ENCODE results near the gene NDRG2. TPM values are rescaled to one million over a fixed set of nuclear protein-coding genes. Genes with fewer than 3 reads are reported as not detected.
"Not testable (repeated sequence)": the region's sequence is repeated elsewhere in the genome, so short reads cannot be mapped to it uniquely, and the experiment has no call there.

NDRG2 gene
- total and polyA plus RNA-seq, 9 donors = 99.9 to 203 (median 146) TPM

DNA sequence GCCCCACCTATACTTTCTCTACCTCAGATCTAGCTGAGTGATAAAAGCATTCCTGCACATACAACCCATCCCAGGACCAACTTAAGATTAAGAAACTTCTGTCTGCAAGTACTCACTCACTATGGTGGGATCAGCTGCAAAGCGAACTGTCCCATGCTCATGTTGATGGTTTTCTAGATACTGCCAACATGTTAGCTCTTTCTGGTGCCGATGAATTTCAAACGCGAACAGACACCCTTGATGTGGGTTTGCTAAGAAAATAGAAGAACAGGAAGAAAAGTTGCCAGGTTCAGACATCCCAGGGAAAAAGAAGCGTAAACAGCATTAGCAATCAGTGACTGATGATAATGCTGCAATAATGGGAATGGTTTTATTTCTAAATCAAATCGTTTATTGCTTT is 27.3 kb downstream of the NDRG2 start:
- no peak for DNase-seq
- H3K27ac ChIP-seq (ENCODE audit: low read length) = no peak overlapping the region
- 91% methylated on average over 4 of the region's 6 CpGs for WGBS (ENCODE audit: insufficient coverage)
- H3K9me3 ChIP-seq (replicated peaks; ENCODE audit: control insufficient read depth, low read depth, low read length) = no peaks in the 10 kb centered on the region
- H3K36me3 ChIP-seq (ENCODE audit: control insufficient read depth, insufficient read depth, low read length) = peaks cover 43% of the 10 kb centered on the region
- H3K4me3 ChIP-seq (ENCODE audit: low read length) = no peak overlapping the region
- no peaks in the 10 kb centered on the region for H3K4me1 ChIP-seq (ENCODE audit: control insufficient read depth, insufficient read depth, low read length)
- no peaks in the 10 kb centered on the region for H3K27me3 ChIP-seq (ENCODE audit: control insufficient read depth, insufficient read depth, low read length)

DNA sequence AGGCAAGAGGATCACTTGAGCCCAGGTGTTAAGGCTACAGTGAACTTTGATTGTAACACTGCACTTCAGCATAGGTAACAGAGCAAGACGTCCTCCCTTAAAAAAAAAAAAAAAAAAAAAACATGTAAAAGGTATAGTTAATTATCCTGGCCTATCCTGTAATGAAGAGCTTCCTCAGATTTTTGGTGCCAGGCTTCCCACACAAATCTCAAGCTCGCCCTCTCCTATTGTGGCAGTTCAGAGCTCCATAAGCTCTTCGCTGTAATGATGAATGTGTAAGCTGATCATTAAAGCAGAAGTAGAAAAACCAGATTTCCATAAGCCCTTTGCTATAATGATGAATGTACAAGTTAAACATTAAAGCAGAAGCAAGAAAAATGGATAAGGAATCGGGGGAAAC is 27.7 kb downstream of the NDRG2 start:
- H3K9me3 ChIP-seq (replicated peaks; ENCODE audit: control insufficient read depth, low read depth, low read length) = no peaks in the 10 kb centered on the region
- H3K4me3 ChIP-seq (ENCODE audit: low read length) = no peak overlapping the region
- H3K27me3 ChIP-seq (ENCODE audit: control insufficient read depth, insufficient read depth, low read length) = no peaks in the 10 kb centered on the region
- no CpG with 5 or more reads among the region's 4 CpGs for WGBS (ENCODE audit: insufficient coverage)
- H3K27ac ChIP-seq (ENCODE audit: low read length) = no peak overlapping the region
- no peaks in the 10 kb centered on the region for H3K4me1 ChIP-seq (ENCODE audit: control insufficient read depth, insufficient read depth, low read length)
- DNase-seq = no peak
- H3K36me3 ChIP-seq (ENCODE audit: control insufficient read depth, insufficient read depth, low read length) = peaks cover 47% of the 10 kb centered on the region

DNA sequence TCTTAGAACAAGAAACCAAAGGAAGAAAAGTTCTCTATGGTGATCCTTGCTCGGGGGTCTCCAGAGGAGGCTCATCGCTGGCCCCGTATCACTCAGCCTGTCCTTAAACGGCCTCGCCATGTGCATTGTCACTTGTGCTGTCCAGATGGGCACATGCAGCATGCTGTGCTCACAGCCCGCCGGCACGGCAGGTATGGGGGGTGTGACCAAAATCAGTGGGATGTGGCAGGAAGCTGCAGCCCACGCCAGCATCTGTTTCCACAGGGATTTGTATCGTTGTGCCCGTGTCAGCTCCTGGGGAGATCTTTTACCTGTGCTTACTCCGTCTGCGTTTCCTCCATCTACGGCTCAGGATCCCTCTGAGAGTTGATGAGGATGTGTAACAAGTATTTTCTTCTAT is 28.3 kb downstream of the NDRG2 start:
- 84% methylated on average over 7 of the region's 14 CpGs for WGBS (ENCODE audit: insufficient coverage)
- no peak overlapping the region for H3K27ac ChIP-seq (ENCODE audit: low read length)
- H3K4me1 ChIP-seq (ENCODE audit: control insufficient read depth, insufficient read depth, low read length) = no peaks in the 10 kb centered on the region
- no peaks in the 10 kb centered on the region for H3K9me3 ChIP-seq (replicated peaks; ENCODE audit: control insufficient read depth, low read depth, low read length)
- no peaks in the 10 kb centered on the region for H3K27me3 ChIP-seq (ENCODE audit: control insufficient read depth, insufficient read depth, low read length)
- H3K36me3 ChIP-seq (ENCODE audit: control insufficient read depth, insufficient read depth, low read length) = peaks cover 51% of the 10 kb centered on the region
- H3K4me3 ChIP-seq (ENCODE audit: low read length) = no peak overlapping the region
- DNase-seq = no peak

DNA sequence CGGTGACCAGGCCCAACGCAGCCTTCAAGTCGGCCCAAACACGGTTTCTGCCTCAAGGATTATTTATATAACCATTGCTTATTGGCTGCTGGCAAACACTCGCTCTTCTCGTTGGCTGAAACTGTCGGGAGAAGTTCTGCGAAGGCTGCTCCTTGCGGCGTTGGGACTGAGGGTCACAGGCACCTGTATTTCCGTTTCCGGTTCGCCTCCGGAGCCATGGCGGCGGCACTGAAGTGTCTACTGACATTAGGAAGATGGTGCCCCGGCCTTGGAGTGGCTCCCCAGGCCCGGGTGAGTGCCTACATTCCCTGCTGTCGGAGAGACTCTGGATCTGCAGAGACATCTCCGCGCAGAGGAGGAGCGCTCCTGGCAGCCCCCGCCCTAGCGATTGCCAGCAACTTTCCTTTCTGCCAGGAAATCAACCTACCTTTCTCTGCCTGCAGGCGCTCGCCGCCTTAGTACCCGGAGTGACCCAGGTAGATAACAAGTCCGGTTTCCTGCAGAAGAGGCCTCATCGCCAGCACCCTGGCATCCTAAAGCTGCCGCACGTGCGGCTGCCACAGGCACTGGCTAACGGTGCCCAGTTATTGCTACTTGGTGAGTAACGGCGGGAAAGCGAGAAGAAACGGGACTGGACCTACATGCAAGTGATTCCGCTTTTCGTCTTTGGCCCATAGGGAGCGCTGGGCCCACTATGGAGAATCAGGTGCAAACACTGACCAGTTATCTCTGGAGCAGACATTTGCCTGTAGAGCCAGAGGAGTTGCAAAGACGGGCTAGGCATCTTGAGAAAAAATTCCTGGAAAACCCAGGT is 34.9 kb downstream of the NDRG2 start, which contains the start of gene METTL17:
Gene METTL17, plus strand, starts transcription at position 194 of the 814 bp plus-strand sequence. Its CDS starts 23 bp downstream, at position 217.
- no peaks in the 10 kb centered on the region for H3K27me3 ChIP-seq (ENCODE audit: control insufficient read depth, insufficient read depth, low read length)
- DNase-seq = peak; percentile 99
- peak within 1 kb of the TSS; percentile 76 for H3K27ac ChIP-seq (ENCODE audit: low read length)
- peak within 1 kb of the TSS; percentile 92 for H3K4me3 ChIP-seq (ENCODE audit: low read length)
- no peaks in the 10 kb centered on the region for H3K9me3 ChIP-seq (replicated peaks; ENCODE audit: control insufficient read depth, low read depth, low read length)
- H3K36me3 ChIP-seq (ENCODE audit: control insufficient read depth, insufficient read depth, low read length) = peaks cover 32% of the 10 kb centered on the region
- H3K4me1 ChIP-seq (ENCODE audit: control insufficient read depth, insufficient read depth, low read length) = peaks cover 13% of the 10 kb centered on the region
- WGBS (ENCODE audit: insufficient coverage) = under 1% methylated on average over 37 of the region's 42 CpGs

DNA sequence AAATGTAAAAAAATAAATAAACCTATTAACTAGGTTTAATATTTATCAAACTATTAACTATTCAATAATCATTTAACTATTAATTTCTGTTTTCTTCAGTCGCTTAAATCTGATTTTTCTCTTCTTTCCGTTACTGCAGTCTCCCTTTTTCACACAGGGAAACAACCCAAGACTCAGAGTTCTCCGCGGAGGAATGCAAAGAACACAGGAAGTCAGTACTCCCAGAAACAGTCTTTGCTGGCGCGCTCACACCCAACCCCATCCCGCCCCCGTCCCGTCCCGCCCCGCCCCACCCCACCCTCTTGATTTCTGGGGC is 35.4 kb downstream of the NDRG2 start:
- Histone ChIP-seq H3K9me3 (replicated peaks; ENCODE audit: control insufficient read depth, low read depth, low read length) (no peaks in the 10 kb centered on the region), H3K36me3 (ENCODE audit: control insufficient read depth, insufficient read depth, low read length) (peaks cover 27% of the 10 kb centered on the region), H3K4me1 (ENCODE audit: control insufficient read depth, insufficient read depth, low read length) (peaks cover 13% of the 10 kb centered on the region), H3K27ac (ENCODE audit: low read length) (peak overlapping the region; percentile 56), H3K27me3 (ENCODE audit: control insufficient read depth, insufficient read depth, low read length) (no peaks in the 10 kb centered on the region), H3K4me3 (ENCODE audit: low read length) (peak overlapping the region; percentile 92)
- WGBS (ENCODE audit: insufficient coverage) = 0% methylated on average over 2 of the region's 11 CpGs
- no peak for DNase-seq

DNA sequence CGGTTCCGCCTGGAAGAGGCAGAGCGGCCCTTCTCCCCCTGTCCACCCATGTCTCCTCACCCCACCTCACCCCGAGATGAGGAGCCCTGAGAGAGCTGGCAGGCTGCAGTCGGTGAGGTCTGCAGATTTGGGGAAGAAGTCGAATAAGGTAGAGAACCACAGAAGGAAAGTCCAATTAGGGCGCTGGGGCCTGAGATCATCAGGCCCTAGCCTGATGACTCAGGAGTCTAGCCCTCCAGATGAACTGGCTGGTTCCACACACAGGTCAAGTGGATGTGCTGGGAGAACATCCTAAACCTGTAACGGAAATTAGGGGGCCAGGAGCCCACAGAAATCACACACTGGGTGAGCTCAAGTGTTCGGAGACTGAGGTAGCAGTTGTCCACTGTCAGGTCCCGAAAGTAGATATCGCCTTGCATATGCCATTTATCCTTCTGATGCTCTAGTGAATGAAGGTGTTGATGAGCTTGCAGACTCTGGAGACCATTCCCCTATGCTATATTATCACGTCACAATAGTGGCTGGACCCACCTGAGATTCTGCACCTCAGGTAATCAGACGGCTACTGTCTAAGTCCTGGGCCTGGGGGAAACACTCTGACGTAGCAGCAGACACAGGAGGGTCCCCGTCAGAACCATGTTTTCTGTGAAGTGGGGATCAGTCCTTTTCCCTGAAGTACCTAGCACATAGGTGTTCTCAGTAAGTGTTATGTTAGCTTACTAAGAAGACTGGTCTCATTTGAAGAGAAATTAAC is 36.0 kb downstream of the NDRG2 start:
- 98% methylated on average over 5 of the region's 15 CpGs for WGBS (ENCODE audit: insufficient coverage)
- Histone ChIP-seq H3K4me1 (ENCODE audit: control insufficient read depth, insufficient read depth, low read length) (peaks cover 13% of the 10 kb centered on the region), H3K27me3 (ENCODE audit: control insufficient read depth, insufficient read depth, low read length) (no peaks in the 10 kb centered on the region), H3K36me3 (ENCODE audit: control insufficient read depth, insufficient read depth, low read length) (peaks cover 21% of the 10 kb centered on the region), H3K4me3 (ENCODE audit: low read length) (peak overlapping the region; percentile 92), H3K9me3 (replicated peaks; ENCODE audit: control insufficient read depth, low read depth, low read length) (no peaks in the 10 kb centered on the region), H3K27ac (ENCODE audit: low read length) (peak overlapping the region; percentile 56)
- no peak for DNase-seq

DNA sequence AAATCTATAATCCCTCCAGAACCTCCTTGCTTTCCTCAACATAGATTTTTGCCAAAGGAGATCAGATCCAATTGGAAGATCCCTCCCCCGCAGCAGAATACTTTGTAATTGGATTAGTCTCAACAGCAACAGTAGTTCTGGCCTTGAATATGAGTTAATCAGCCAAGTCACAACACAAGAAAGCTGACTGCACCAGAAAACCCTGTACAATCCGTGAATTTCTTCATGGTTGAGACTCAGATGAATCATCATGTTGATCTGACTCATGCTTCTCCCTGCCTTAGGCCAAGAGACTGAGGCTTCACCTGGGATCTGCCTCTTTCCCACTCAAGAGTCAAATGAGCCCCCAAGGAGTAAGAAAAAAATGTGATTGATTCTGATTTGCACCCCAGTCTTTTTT is 38.0 kb downstream of the NDRG2 start:
- H3K27me3 ChIP-seq (ENCODE audit: control insufficient read depth, insufficient read depth, low read length) = no peaks in the 10 kb centered on the region
- H3K27ac ChIP-seq (ENCODE audit: low read length) = no peak overlapping the region
- DNase-seq = peak; percentile 44
- H3K9me3 ChIP-seq (replicated peaks; ENCODE audit: control insufficient read depth, low read depth, low read length) = no peaks in the 10 kb centered on the region
- H3K4me3 ChIP-seq (ENCODE audit: low read length) = no peak overlapping the region
- H3K36me3 ChIP-seq (ENCODE audit: control insufficient read depth, insufficient read depth, low read length) = peaks cover 4% of the 10 kb centered on the region
- no CpG with 5 or more reads among the region's 2 CpGs for WGBS (ENCODE audit: insufficient coverage)
- H3K4me1 ChIP-seq (ENCODE audit: control insufficient read depth, insufficient read depth, low read length) = peaks cover 16% of the 10 kb centered on the region

DNA sequence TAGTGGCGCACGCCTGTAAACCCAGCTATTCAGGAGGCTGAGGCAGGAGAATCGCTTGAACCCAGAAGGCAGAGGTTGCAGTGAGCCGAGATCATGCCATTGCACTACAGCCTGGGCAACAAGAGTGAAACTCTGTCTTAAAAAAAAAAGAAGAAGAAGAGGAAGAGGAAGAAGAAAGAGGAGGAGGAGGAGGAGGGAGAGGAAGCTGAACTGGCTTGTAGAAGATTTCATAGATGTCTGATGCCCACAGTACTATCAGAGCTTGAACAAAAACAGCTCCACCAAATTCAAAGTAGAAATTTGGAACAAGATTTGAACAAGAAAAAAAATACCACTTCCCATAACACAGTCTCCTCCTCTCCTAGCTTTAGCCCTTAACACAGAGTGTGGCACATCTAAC is 39.2 kb downstream of the NDRG2 start:
- DNase-seq; H3K36me3 ChIP-seq (ENCODE audit: control insufficient read depth, insufficient read depth, low read length); H3K4me3 ChIP-seq (ENCODE audit: low read length); H3K27ac ChIP-seq (ENCODE audit: low read length); H3K27me3 ChIP-seq (ENCODE audit: control insufficient read depth, insufficient read depth, low read length); H3K9me3 ChIP-seq (replicated peaks; ENCODE audit: control insufficient read depth, low read depth, low read length): not testable (repeated sequence)
- H3K4me1 ChIP-seq (ENCODE audit: control insufficient read depth, insufficient read depth, low read length) = peaks cover 11% of the 10 kb centered on the region
- WGBS (ENCODE audit: insufficient coverage) = 88% methylated on average over 4 of the region's 4 CpGs

DNA sequence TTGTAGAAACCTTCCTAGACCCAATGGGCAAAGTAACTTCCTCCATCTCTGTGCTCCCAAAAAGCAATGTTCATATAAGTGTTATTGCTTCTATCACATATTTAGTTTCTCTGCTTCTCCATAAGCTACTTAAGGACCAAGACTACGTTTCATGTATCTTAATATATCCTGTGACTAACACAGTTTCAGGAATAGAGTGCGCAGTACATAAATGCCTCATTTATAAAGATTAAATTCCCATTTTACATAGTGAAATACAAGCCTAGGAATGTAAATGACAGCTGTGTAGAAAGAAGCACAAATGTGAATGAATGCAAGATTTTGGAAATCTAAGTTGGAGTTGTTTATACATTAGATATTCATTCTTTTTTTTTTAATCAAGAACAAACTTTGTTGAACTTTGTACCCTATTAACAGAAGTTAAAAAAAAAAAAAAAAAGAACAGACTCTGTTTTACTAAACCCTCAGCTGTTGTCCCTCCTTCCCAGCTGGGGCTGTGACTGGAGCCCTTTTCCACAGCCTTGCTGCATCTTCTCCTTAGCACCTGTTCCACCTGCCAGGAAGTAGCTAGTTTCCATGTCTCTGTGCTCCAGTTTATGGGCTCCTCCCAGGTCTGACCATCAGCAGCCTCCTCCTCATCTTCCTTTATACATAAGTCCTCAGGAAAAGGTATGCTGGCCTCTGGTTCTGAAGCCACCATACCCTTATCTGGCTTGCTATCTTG is 42.1 kb downstream of the NDRG2 start:
- no CpG with 5 or more reads among the region's 2 CpGs for WGBS (ENCODE audit: insufficient coverage)
- Histone ChIP-seq H3K4me3 (ENCODE audit: low read length) (no peak overlapping the region), H3K27me3 (ENCODE audit: control insufficient read depth, insufficient read depth, low read length) (no peaks in the 10 kb centered on the region), H3K36me3 (ENCODE audit: control insufficient read depth, insufficient read depth, low read length) (no peaks in the 10 kb centered on the region), H3K27ac (ENCODE audit: low read length) (no peak overlapping the region), H3K9me3 (replicated peaks; ENCODE audit: control insufficient read depth, low read depth, low read length) (no peaks in the 10 kb centered on the region), H3K4me1 (ENCODE audit: control insufficient read depth, insufficient read depth, low read length) (peaks cover 4% of the 10 kb centered on the region)
- DNase-seq = peak; percentile 29

DNA sequence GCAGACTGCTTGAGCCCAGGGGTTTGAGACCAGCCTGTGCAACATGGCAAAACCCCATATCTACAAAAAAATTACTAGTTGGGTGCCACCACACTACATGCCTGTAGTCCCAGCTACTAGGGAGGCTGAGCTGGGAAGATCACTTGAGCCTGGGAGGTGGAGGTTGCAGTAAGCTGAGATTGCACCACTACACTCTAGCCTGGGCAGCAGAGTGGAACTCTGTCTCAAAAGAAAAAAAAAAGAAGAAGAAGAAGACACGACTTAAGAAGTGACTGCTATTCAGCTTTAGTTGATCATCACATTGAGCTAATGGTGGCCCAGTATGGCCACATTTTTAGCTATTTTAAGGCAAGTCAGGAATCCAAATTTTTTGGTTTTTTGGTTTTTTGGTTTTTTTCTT is 44.0 kb downstream of the NDRG2 start:
- no peaks in the 10 kb centered on the region for H3K27me3 ChIP-seq (ENCODE audit: control insufficient read depth, insufficient read depth, low read length)
- no peaks in the 10 kb centered on the region for H3K9me3 ChIP-seq (replicated peaks; ENCODE audit: control insufficient read depth, low read depth, low read length)
- 57% methylated on average over 1 of the region's 1 CpG for WGBS (ENCODE audit: insufficient coverage)
- H3K4me1 ChIP-seq (ENCODE audit: control insufficient read depth, insufficient read depth, low read length) = peaks cover 4% of the 10 kb centered on the region
- no peak for DNase-seq
- H3K4me3 ChIP-seq (ENCODE audit: low read length) = no peak overlapping the region
- no peaks in the 10 kb centered on the region for H3K36me3 ChIP-seq (ENCODE audit: control insufficient read depth, insufficient read depth, low read length)
- H3K27ac ChIP-seq (ENCODE audit: low read length) = no peak overlapping the region

Data from muscle of leg (tissue), 11 donors.